Islet of Langerhans (tissue), 1 donor: Measurements from ENCODE around the gene MTOR.
"Not testable (repeated sequence)": the region's sequence is repeated elsewhere in the genome, so short reads cannot be mapped to it uniquely, and the experiment has no call there.

Experiments used
- FAIRE-seq: peaks from one replicate; lab custom pipeline; 2011; peaks lifted over from hg19 to GRCh38; lab: Jason Lieb, UNC

The MTOR gene

GRCh38 chr1:11280719-11281376 lies 18.5 kb upstream of the MTOR start:
- no peak for FAIRE-seq

DNA sequence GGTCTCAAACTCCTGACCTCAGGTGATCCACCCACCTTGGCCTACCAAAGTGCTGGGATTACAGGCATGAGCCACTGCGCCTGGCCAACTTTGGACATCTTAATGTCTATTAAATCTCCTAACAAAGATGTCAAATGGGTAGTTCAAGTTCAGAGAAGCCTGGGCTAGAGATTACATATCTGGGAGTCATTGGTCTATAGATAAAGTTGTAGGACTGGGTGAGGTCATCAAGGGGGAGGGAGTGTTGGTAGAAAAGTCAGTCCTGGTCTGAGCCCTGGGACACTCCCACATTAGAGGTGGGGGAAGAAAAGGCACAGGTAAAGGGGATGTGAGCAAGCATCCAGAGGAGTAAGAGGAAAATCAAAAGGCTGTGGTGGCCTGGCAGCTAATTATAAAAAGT lies 17.3 kb upstream of the MTOR start:
- no peak for FAIRE-seq

- FAIRE-seq, result no peak
Observed at GRCh38 chr1:11279152-11279551, 16.8 kb upstream of the MTOR start.

- FAIRE-seq, result no peak
Observed at GRCh38 chr1:11273595-11274234, 11.4 kb upstream of the MTOR start.

GRCh38 chr1:11272832-11273594 lies 10.7 kb upstream of the MTOR start, which contains the start of gene UBIAD1:
Gene UBIAD1 (plus strand): TSS chr1:11273198. CDS start chr1:11273532, 334 bp downstream.
- no peak for FAIRE-seq

DNA sequence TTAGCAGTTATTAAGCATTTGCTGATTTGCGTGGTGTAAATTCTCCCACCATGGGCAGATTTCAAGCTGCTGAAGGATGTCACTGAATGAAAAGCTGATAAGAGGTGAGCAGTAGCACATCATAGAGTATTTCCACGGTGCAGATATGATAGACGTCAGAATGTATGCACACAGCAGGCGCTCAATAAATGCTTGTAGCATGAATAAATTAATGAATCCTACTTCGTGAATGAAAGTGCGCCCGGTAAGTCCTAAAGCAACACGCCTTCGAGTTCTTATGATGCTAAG lies 10.1 kb upstream of the MTOR start:
- no peak for FAIRE-seq

DNA sequence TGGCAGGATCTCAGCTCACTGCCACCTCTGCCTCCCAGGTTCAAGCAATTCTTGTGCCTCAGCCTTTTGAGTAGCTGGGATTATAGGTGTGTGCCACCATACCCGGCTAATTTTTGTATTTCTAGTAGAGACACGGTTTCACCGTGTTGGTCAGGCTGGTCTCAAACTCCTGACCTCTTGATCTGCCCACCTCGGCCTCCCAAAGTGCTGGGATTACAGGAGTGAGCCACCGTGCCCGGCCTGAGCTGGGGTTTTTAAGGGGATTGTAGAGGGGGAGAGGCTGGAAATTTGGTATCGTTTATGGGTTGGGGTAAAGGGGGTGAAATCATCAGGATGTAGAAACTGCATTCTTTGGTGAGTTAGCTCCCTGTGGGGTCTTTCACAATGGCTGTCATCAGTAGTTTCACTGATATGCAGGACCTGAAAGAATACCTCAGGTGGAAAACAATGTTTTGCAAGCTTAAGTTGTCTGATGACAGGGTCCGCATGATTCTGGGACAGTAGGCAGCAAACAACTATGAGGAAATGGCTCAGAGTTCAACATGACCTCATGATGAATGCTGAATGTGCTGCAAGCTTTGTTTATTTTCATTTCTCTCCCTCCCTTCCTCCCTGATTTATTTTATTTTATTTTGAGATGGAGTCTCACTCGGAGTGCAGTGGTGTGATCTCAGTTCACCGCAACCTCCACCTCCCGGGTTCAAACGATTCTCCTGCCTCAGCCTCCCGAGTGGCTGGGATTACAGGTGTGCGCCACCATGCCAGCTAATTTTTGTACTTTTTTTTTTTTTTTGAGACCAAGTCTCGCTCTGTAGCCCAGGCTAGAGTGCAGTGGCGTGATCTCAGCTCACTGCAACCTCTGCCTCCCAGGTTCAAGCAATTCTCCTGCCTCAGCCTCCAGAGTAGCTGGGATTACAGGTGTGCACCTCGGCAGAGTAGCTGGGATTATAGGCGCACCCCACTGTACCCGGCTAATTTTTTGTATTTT lies 5.3 kb upstream of the MTOR start:
- not testable (repeated sequence) for FAIRE-seq

DNA sequence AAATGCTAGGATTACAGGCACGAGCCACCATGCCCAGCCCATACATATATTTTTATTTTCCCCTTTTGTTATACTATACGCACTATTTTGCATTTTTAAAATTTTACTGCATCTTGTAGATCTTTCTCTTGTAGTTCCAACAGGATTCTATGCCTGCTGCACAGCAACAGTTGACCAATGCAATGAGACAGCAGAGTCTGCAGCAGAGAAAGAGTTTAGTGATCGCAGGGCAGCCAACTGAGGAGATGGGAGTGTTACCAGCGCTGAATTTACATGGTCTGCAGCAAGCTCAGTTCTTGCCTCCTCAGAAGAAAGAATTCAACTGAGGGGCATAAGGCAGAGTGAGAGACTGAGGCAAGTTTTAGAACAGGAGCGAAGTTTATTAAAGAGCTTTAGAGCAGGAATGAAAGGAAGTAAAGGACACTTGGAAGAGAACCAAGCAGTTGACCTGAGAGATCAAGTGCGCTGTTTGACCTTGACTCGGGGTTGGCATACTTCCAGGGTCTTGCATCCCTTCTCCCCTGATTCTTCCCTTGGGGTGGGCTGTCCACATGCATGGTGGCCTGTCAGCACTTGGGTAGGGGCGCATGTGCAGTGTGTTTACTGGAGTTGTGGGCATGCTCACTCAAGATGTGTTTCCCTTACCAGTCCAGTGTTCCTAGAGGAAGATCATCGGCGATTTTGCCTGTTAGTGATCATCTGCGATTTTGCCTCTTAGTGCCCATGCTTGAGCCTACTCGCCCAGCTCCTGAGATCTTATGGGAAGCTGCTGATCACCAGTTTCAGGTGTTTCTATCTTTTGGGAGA lies 4.1 kb upstream of the MTOR start:
- no peak for FAIRE-seq

- FAIRE-seq, result no peak
Observed at GRCh38 chr1:11256299-11256698, 6.1 kb downstream of the MTOR start.

- no peak for FAIRE-seq
Observed at GRCh38 chr1:11253226-11253625, 9.1 kb downstream of the MTOR start.

DNA sequence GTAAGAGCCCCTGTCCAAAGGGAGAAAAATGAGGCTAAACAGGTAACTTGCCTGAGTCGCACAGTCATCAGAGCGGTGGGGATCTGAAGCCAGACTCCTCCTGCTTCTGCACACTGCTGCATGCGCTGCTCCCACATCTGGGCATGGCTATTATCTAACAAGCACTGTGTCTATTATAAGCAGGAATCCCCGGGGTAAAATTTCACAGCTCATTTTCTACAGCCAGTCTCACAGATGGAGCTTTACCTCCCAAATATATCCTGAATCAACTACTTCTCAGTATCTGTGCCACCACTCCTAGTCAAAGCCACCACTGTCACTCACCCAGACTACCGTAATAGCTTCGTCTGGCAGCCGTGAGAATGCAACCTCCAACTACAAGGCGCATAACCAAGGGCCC lies 9.8 kb downstream of the MTOR start:
- no peak for FAIRE-seq

DNA sequence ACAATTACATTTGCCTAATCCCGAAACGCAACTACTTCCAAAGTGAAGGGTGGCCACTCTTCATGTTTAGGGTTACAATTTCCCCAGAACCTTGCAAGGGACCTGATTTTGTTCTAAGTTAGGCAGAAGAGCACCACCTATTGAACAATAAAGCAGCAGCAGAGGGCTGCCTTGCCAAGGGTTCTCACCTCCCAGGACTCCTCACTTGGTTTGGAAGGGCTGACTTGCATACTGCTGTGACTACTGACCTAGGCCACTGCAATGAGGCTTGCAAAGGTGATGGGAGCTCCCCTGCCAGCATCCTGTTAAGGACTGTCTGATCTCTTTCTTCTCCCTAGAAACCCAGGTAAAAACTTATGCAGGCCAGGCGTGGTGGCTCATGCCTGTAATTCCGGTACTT lies 14.2 kb downstream of the MTOR start:
- FAIRE-seq, result no peak

- FAIRE-seq, result no peak
Observed at GRCh38 chr1:11245904-11246719, 16.2 kb downstream of the MTOR start.

- FAIRE-seq, result no peak
Observed at GRCh38 chr1:11245248-11245647, 17.1 kb downstream of the MTOR start.

- no peak for FAIRE-seq
Observed at GRCh38 chr1:11238311-11238710, 24.0 kb downstream of the MTOR start.

GRCh38 chr1:11237356-11237755 lies 25.0 kb downstream of the MTOR start:
- FAIRE-seq, result no peak

- no peak for FAIRE-seq
Observed at GRCh38 chr1:11233208-11233607, 29.1 kb downstream of the MTOR start.

DNA sequence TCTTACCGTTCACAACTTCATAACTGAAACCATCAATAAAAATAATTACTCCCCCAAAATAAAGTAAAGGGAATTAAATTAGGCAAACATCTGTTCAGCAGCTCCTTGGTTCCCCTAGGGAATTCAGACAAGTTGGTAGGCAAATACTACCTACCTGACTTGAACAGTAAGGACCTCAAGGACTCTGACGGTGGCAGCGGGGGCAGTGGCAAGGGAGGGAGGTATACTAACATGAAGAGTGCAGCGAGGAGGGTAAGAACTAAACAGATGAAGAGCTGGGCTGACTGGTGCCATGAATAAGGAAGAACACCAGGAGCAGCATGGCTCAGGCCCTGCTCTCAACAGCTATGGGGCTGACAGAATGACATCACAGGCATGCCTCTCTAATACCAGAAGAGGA lies 33.1 kb downstream of the MTOR start:
- no peak for FAIRE-seq

DNA sequence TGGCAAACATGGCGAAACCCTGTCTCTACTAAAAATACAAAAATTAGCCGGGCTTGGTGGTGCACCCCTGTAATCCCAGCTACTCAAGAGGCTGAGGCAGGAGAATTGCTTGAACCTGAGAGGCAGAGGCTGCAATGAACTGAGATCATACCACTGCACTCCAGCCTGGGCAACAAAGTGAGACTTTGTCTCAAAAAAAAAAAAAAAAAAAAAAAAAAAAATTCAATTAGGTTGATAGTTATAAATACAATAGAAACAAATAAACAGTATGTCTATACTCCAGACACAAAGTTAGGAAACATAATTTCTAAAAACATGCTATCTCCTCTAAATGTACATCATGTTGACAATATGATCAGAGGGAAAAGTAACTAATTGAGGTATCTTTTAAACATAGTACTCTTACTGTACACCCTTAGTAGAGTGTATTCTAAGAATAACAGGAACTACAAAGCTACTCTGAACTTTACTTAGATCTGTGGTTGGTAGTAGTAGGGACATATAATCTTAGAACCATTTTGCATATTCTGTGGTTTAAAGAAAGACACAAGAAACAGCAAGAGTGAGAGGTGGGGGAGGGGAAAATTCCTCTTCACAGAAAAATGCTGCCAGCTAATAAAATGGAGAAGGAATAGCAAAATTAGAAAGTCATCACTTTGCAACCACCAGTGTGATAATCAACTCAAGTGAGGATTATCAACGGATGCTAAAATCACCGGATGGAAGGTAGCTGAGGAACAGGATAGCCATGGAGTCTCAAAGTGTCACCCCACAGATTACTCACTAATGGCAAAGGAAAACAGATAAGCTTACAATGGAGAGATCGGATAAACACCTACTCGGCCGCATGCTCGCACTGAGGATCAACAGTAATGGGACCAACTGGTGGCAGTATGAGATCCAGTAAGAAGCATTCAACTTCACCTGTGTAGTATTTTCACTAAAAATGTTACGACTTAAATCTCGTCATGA lies 35.0 kb downstream of the MTOR start:
- no peak for FAIRE-seq
